HCT116 (cell line): ENCODE results near the gene VSX1. TPM values are rescaled to one million over a fixed set of nuclear protein-coding genes. Genes with fewer than 3 reads are reported as not detected.

Experiments used
- ATAC-seq: fragments of 200-7000 bp; cut with Tn5 transposase; 2 replicates; pipeline ENCODE4 v1.9.1; 2020; ENCODE audit warnings: mild to moderate bottlenecking, moderate library complexity
- BruUV-seq: library from RNA; stranded (reverse); fragments of 400-500 nt; replicated peaks from 2 replicates; lab custom pipeline; 2021; lab: Mats Ljungman, UMichigan
- CTCF ChIA-PET: fragments of 300-600 bp; sonication (Branson Sonifier 250); formaldehyde crosslinking; loops from one replicate; lab custom pipeline; 2021; ENCODE audit warnings: antibody characterized with exemption; lab: Charles Lee
- POLR2A ChIA-PET: fragments of 300-600, 350-600 bp; sonication (Branson Sonifier 250); formaldehyde crosslinking; loops from one replicate; lab custom pipeline; 2021; ENCODE audit warnings: antibody characterized with exemption; lab: Charles Lee
- RAD21 ChIA-PET, 2 experiments: fragments of 300-600 bp; sonication (Branson Sonifier 250); formaldehyde crosslinking; loops; one replicate each; lab custom pipeline; 2023; ENCODE audit warnings: low total read pairs in 2 of 2; ENCODE audit not compliant: uncharacterized antibody in 2 of 2, unreplicated experiment in 2 of 2, low non-redundant PET in 1 of 2; lab: Charles Lee
- DNase-seq: peaks from one replicate; pipeline ENCODE4 v3.0.0-alpha.2; 2010; ENCODE audit warnings: low read depth, low spot score
- H2AFZ ChIP-seq: fragments of 200-600 bp; shearing (Covaris generic), sonication (generic); 2 replicates; pipeline ENCODE4 v1.6.1; 2017; ENCODE audit warnings: low read depth, mixed run types, mixed read lengths, antibody characterized with exemption, low read length; ENCODE audit not compliant: poor library complexity, severe bottlenecking
- H3K27ac ChIP-seq: 2 replicates; pipeline ENCODE4 v1.5.1; 2012; ENCODE audit warnings: low read depth, low read length
- H3K27me3 ChIP-seq: fragments of 200-600 bp; sonication (generic); 2 replicates; pipeline ENCODE4 v1.6.1; 2016; ENCODE audit warnings: mixed run types, low read length, mixed read lengths; ENCODE audit not compliant: insufficient read depth
- H3K36me3 ChIP-seq, 2 experiments: fragments of 200-500 bp in 1 of 2; fragments of 200-600 bp in 1 of 2; sonication (Bioruptor generic) in 1 of 2; sonication (generic) in 1 of 2; 2 replicates each; pipeline versions ENCODE4 v1.5.1 to v1.6.1; 2014 to 2016; ENCODE audit warnings: low read length in 2 of 2, inconsistent platforms in 1 of 2, mixed read lengths in 1 of 2, mixed run types in 1 of 2; ENCODE audit not compliant: insufficient read depth in 2 of 2, control insufficient read depth in 1 of 2
- H3K4me1 ChIP-seq, 2 experiments: fragments of 200-600 bp in 1 of 2; sonication (generic) in 1 of 2; 2 replicates each; pipeline versions ENCODE4 v1.5.1 to v1.6.1; 2012 to 2017; ENCODE audit warnings: low read length in 2 of 2, inconsistent platforms in 1 of 2, mild to moderate bottlenecking in 1 of 2, mixed read lengths in 1 of 2, mixed run types in 1 of 2, moderate library complexity in 1 of 2; ENCODE audit not compliant: insufficient read depth in 2 of 2, control insufficient read depth in 1 of 2
- H3K4me2 ChIP-seq: fragments of 200-600 bp; sonication (generic); 2 replicates; pipeline ENCODE4 v1.6.1; 2017; ENCODE audit warnings: mixed run types, low read length, mixed read lengths
- H3K4me3 ChIP-seq, 2 experiments: fragments of 200-600 bp in 1 of 2; sonication (generic) in 1 of 2; replicated peaks in 1 of 2; 2 replicates each; pipeline ENCODE4 v1.5.1; 2011 to 2016; ENCODE audit warnings: low read length in 2 of 2, control low read depth in 1 of 2, low read depth in 1 of 2, mild to moderate bottlenecking in 1 of 2, mixed read lengths in 1 of 2, mixed run types in 1 of 2
- H3K79me2 ChIP-seq: fragments of 200-600 bp; sonication (generic); 2 replicates; pipeline ENCODE4 v1.6.1; 2017; ENCODE audit warnings: mild to moderate bottlenecking, mixed run types, low read length, moderate library complexity, mixed read lengths; ENCODE audit not compliant: insufficient read depth
- H3K9ac ChIP-seq: fragments of 200-600 bp; sonication (generic); 2 replicates; pipeline ENCODE4 v1.6.1; 2016; ENCODE audit warnings: low read length, mixed read lengths
- H3K9me2 ChIP-seq: fragments of 200-600 bp; sonication (generic), shearing (Covaris generic); 2 replicates; pipeline ENCODE4 v1.6.1; 2017; ENCODE audit warnings: mixed run types, mild to moderate bottlenecking, moderate library complexity; ENCODE audit not compliant: insufficient read depth
- H3K9me3 ChIP-seq, 2 experiments: fragments of 200-500 bp in 1 of 2; fragments of 200-600 bp in 1 of 2; sonication (Bioruptor generic) in 1 of 2; sonication (generic) in 1 of 2; 2 replicates each; pipeline ENCODE4 v1.6.1; 2014 to 2017; ENCODE audit warnings: low read length in 2 of 2, mixed read lengths in 2 of 2, inconsistent platforms in 1 of 2, low read depth in 1 of 2, mild to moderate bottlenecking in 1 of 2, mixed run types in 1 of 2, moderate library complexity in 1 of 2; ENCODE audit not compliant: control insufficient read depth in 1 of 2, insufficient read depth in 1 of 2
- H4K20me1 ChIP-seq: fragments of 200-600 bp; sonication (generic), shearing (Covaris generic); 2 replicates; pipeline ENCODE4 v1.6.1; 2017; ENCODE audit warnings: mixed run types, mild to moderate bottlenecking, moderate library complexity; ENCODE audit not compliant: insufficient read depth
- RAD21 ChIP-seq: IDR thresholded peaks from 2 replicates; pipeline ENCODE4 v1.6.1; 2012; ENCODE audit warnings: low read depth, mild to moderate bottlenecking
- intact Hi-C: fragments of 100-400 bp; cut with micrococcal nuclease; formaldehyde crosslinking; loops from 2 replicates; pipeline ENCODE4 v1.10.0; 2022
- total RNA-seq: library from RNA; stranded (reverse); gene quantifications from one replicate; pipeline ENCODE4 v1.2.1, GENCODE V29; 2021; ENCODE audit not compliant: unreplicated experiment
- TF ChIP-seq, protein P1 (sequence below), 3 experiments: fragments of 200-600 bp in 1 of 3; sonication (generic) in 1 of 3; IDR thresholded peaks in 2 of 3; conservative IDR thresholded peaks in 1 of 3; 2 replicates each; pipeline ENCODE4 v1.5.1; 2012 to 2017; ENCODE audit warnings: low read depth in 2 of 3, low read length in 2 of 3, antibody characterized with exemption in 1 of 3, borderline replicate concordance in 1 of 3, control low read depth in 1 of 3, mild to moderate bottlenecking in 1 of 3, mixed read lengths in 1 of 3, mixed run types in 1 of 3, moderate library complexity in 1 of 3; ENCODE audit not compliant: insufficient read depth in 1 of 3
- TF ChIP-seq, protein P2 (sequence below): IDR thresholded peaks from 2 replicates; pipeline ENCODE4 v1.6.1; 2011; ENCODE audit warnings: mild to moderate bottlenecking, low read length, moderate library complexity; ENCODE audit not compliant: insufficient replicate concordance; ENCODE audit errors: extremely low read depth

VSX1 gene
- total RNA-seq, 1 experiment from 2014 or later, result not detected

DNA sequence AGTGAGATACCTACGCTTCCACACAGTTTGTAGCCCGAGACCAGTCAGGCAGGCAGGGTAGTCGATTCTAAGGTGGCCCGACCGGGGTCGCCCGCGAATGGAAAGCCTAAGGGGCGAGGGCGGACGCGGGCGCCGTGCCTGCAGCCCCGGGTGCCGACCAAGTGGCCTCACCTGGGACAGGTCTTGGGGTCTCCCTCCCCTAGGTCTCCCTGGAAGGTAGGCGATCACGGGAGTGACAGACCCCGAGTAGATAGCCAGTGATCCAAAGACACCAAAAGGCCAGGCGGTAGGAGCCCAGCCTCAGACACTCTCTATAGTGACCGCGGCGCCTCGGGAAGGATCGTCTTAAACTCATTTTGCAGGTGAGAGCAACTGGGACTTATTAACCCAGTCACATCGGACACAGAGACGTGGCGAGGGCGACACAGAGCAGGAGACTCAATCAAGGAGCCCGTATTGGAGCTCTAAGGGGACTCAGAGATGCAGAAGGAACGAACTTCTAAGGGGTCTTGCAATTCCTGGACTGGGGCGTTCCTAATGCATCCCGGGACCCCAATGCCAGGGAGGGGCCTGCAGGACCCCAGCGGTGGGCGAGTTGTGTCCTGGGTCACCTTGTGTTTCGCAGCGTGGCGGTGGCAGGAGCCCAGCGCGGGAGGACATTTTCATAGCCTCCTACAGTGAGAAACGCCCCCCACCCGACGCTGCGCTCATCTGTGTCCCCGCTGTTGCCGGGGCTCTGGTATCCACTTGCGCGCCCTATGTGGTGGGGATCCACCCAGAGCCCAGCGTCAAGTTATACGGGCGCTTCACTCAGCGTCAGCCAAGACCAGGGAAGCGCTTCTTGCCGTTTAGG, 2.1 kb upstream of the VSX1 start:
- no peak overlapping the region for H2AFZ ChIP-seq
- POLR2A ChIA-PET, result no interaction called here
- BruUV-seq, result no TSS peak
- H3K4me2 ChIP-seq, result peak overlapping the region; percentile 45
- no peak for DNase-seq
- no peaks in the 10 kb centered on the region for H3K9me3 ChIP-seq
- TF ChIP-seq, protein P1, sequence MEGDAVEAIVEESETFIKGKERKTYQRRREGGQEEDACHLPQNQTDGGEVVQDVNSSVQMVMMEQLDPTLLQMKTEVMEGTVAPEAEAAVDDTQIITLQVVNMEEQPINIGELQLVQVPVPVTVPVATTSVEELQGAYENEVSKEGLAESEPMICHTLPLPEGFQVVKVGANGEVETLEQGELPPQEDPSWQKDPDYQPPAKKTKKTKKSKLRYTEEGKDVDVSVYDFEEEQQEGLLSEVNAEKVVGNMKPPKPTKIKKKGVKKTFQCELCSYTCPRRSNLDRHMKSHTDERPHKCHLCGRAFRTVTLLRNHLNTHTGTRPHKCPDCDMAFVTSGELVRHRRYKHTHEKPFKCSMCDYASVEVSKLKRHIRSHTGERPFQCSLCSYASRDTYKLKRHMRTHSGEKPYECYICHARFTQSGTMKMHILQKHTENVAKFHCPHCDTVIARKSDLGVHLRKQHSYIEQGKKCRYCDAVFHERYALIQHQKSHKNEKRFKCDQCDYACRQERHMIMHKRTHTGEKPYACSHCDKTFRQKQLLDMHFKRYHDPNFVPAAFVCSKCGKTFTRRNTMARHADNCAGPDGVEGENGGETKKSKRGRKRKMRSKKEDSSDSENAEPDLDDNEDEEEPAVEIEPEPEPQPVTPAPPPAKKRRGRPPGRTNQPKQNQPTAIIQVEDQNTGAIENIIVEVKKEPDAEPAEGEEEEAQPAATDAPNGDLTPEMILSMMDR (IDR thresholded peaks at IDR 0.05 in 2 of 3, conservative IDR thresholded peaks at IDR 0.05 in 1 of 3; ENCODE audit: borderline replicate concordance in 1 of 3, insufficient read depth in 1 of 3, low read depth in 2 of 3, low read length in 2 of 3), result peak in 2 of 3 experiments; percentile 45 to 47; a peak in 4 of 6 replicates
- no peak; the same call in 1 of the 2 replicates for TF ChIP-seq RAD21
- TF ChIP-seq, protein P2, sequence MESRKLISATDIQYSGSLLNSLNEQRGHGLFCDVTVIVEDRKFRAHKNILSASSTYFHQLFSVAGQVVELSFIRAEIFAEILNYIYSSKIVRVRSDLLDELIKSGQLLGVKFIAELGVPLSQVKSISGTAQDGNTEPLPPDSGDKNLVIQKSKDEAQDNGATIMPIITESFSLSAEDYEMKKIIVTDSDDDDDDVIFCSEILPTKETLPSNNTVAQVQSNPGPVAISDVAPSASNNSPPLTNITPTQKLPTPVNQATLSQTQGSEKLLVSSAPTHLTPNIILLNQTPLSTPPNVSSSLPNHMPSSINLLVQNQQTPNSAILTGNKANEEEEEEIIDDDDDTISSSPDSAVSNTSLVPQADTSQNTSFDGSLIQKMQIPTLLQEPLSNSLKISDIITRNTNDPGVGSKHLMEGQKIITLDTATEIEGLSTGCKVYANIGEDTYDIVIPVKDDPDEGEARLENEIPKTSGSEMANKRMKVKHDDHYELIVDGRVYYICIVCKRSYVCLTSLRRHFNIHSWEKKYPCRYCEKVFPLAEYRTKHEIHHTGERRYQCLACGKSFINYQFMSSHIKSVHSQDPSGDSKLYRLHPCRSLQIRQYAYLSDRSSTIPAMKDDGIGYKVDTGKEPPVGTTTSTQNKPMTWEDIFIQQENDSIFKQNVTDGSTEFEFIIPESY, result no peak
- H3K9me2 ChIP-seq, result no peaks in the 10 kb centered on the region
- H3K9ac ChIP-seq, result no peak overlapping the region
- H4K20me1 ChIP-seq, result no peaks in the 10 kb centered on the region
- intact Hi-C loops, result no loop called here
- peak overlapping the region; percentile 16 to 28; a peak in 3 of 4 replicates for H3K4me3 ChIP-seq
- no peaks in the 10 kb centered on the region for H3K4me1 ChIP-seq
- no peaks in the 10 kb centered on the region for H3K79me2 ChIP-seq
- CTCF ChIA-PET, result interaction anchor here (0.6 to 1.5 kb wide), 2 partner anchors 315 kb away, joined by 3 read pairs; no protein-coding TSS in a partner anchor
- H3K27me3 ChIP-seq, result peaks cover 13% of the 10 kb centered on the region
- no peaks in the 10 kb centered on the region for H3K36me3 ChIP-seq
- no peak overlapping the region for H3K27ac ChIP-seq
- ATAC-seq, result peak; percentile 83
- RAD21 ChIA-PET, result no interaction called here
